Stomach (tissue), 9 donors: ENCODE data around the gene CENATAC. TPM values are rescaled to one million over a fixed set of nuclear protein-coding genes. Genes with fewer than 3 reads are reported as not detected.

ENCODE experiments used
- DNase-seq, 2 donors: peaks; one replicate each; pipeline versions ENCODE4 v3.0.0 to v3.0.0-alpha.2; 2013 to 2019
- H3K27ac ChIP-seq, 5 donors: fragments of 200-600 bp in 4 of 5; sonication (generic) in 4 of 5; one replicate each; pipeline ENCODE4 v1.5.1; 2013 to 2019; ENCODE audit warnings: mild to moderate bottlenecking in 1 of 5, moderate library complexity in 1 of 5
- H3K27me3 ChIP-seq, 3 donors: fragments of 200-600 bp; sonication (generic); one replicate each; pipeline ENCODE4 v1.5.1; 2017 to 2019; ENCODE audit warnings: mixed run types in 1 of 3
- H3K36me3 ChIP-seq, 4 donors: fragments of 200-600 bp; sonication (generic); 1 replicate in 3 of 4; 2 replicates in 1 of 4; pipeline ENCODE4 v1.5.1; 2016 to 2019
- H3K4me1 ChIP-seq, 4 donors: fragments of 200-600 bp; sonication (generic); one replicate each; pipeline ENCODE4 v1.5.1; 2016 to 2019
- H3K4me3 ChIP-seq, 4 donors: fragments of 200-600 bp; sonication (generic) in 3 of 4; one replicate each; pipeline ENCODE4 v1.5.1; 2016 to 2019; ENCODE audit warnings: mild to moderate bottlenecking in 1 of 4
- H3K9me3 ChIP-seq, 4 donors: fragments of 200-600 bp; sonication (generic); one replicate each; pipeline ENCODE4 v1.5.1; 2016 to 2019
- EP300 ChIP-seq: sonication (generic); formaldehyde crosslinking; IDR thresholded peaks from one replicate; pipeline ENCODE4 v1.6.1; 2017; ENCODE audit warnings: antibody characterized with exemption
- POLR2A ChIP-seq, 4 donors: fragments of 450-650 bp; IDR thresholded peaks; one replicate each; pipeline ENCODE4 v1.6.1; 2016; ENCODE audit warnings: antibody characterized with exemption in 4 of 4, control low read depth in 2 of 4, mild to moderate bottlenecking in 1 of 4, moderate library complexity in 1 of 4
- POLR2AphosphoS5 ChIP-seq, 3 donors: sonication (generic); formaldehyde crosslinking; IDR thresholded peaks; one replicate each; pipeline ENCODE4 v1.6.1; 2016; ENCODE audit warnings: antibody characterized with exemption in 3 of 3
- WGBS, 5 donors: extraction: QIAGEN DNeasy Blood & Tissue Kit in 3 of 5; methylation state at CpG; one replicate each; pipeline versions ENCODE4 v1.1.5 to v1.1.7; 2013 to 2018; 5-methylcytosine and 5-hydroxymethylcytosine counted together
- intact Hi-C: fragments of 100-400 bp; cut with DNase I; formaldehyde crosslinking; loops from one replicate; pipeline ENCODE4 v1.15.1; 2023; ENCODE audit warnings: low total_unique reads
- polyA plus RNA-seq, 3 donors: library from polyadenylated mRNA; stranded (reverse); fragments of 200-250 nt; gene quantifications; one replicate each; pipeline ENCODE4 v1.2.3, GENCODE V29; 2013
- total RNA-seq, 5 donors: library from RNA; depleted of rRNA; stranded (reverse); fragments of >200 nt; gene quantifications; one replicate each; pipeline versions ENCODE4 v1.1.0 to v1.2.3, GENCODE V29; 2014 to 2016
- TF ChIP-seq, protein P1 (sequence below), 7 experiments: fragments of 450-650 bp in 4 of 7; fragments of 200-600 bp in 3 of 7; sonication (generic) in 3 of 7; IDR thresholded peaks; one replicate each; pipeline ENCODE4 v1.5.1; 2016 to 2019; ENCODE audit warnings: antibody characterized with exemption in 7 of 7, control low read depth in 2 of 7, mild to moderate bottlenecking in 1 of 7
- donor health status: healthy with polysubstance abuse.
- donor health status: Bipolar disorder and iron deficiency.
- donor health status: healthy.

CENATAC gene
- total and polyA plus RNA-seq, 8 donors = 17.8 to 310 (median 50.0) TPM

GRCh38 chr11:119044708-119045107, 46.8 kb downstream of the CENATAC start:
- no peaks in the 10 kb centered on the region for H3K9me3 ChIP-seq
- 68 to 81% (median 76%) methylated on average over 6 of the region's 6 CpGs for WGBS, 5 donors
- peaks cover 50 to 58% (median 55%) of the 10 kb centered on the region in 4 donors for H3K36me3 ChIP-seq
- no peak overlapping the region for H3K4me3 ChIP-seq
- TF ChIP-seq EP300 (no peak), POLR2A (IDR thresholded peaks at IDR 0.05) (no peak), POLR2AphosphoS5 (IDR thresholded peaks at IDR 0.05) (no peak)
- TF ChIP-seq, protein P1, sequence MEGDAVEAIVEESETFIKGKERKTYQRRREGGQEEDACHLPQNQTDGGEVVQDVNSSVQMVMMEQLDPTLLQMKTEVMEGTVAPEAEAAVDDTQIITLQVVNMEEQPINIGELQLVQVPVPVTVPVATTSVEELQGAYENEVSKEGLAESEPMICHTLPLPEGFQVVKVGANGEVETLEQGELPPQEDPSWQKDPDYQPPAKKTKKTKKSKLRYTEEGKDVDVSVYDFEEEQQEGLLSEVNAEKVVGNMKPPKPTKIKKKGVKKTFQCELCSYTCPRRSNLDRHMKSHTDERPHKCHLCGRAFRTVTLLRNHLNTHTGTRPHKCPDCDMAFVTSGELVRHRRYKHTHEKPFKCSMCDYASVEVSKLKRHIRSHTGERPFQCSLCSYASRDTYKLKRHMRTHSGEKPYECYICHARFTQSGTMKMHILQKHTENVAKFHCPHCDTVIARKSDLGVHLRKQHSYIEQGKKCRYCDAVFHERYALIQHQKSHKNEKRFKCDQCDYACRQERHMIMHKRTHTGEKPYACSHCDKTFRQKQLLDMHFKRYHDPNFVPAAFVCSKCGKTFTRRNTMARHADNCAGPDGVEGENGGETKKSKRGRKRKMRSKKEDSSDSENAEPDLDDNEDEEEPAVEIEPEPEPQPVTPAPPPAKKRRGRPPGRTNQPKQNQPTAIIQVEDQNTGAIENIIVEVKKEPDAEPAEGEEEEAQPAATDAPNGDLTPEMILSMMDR (IDR thresholded peaks at IDR 0.05) = no peak
- no peaks in the 10 kb centered on the region for H3K4me1 ChIP-seq
- no peaks in the 10 kb centered on the region for H3K27me3 ChIP-seq
- no peak overlapping the region for H3K27ac ChIP-seq
- DNase-seq = no peak
- intact Hi-C loops = no loop called here

- H3K4me3 ChIP-seq = no peak overlapping the region
- H3K36me3 ChIP-seq = peaks cover 63 to 75% (median 73%) of the 10 kb centered on the region in 4 donors
- WGBS, 5 donors = 85 to 98% (median 94%) methylated on average over 3 to 6 of the region's 6 CpGs
- no peak for DNase-seq
- no peaks in the 10 kb centered on the region for H3K9me3 ChIP-seq
- no peaks in the 10 kb centered on the region for H3K27me3 ChIP-seq
- TF ChIP-seq POLR2A (IDR thresholded peaks at IDR 0.05) (no peak), EP300 (no peak), POLR2AphosphoS5 (IDR thresholded peaks at IDR 0.05) (no peak)
- TF ChIP-seq, protein P1 (IDR thresholded peaks at IDR 0.05) = no peak
- no peaks in the 10 kb centered on the region for H3K4me1 ChIP-seq
- no peak overlapping the region for H3K27ac ChIP-seq
- intact Hi-C loops = no loop called here
These were observed 48.6 kb downstream of the CENATAC start for GRCh38 chr11:119046489-119046888.

- intact Hi-C loops = no loop called here
- no peaks in the 10 kb centered on the region for H3K4me1 ChIP-seq
- H3K4me3 ChIP-seq = no peak overlapping the region
- TF ChIP-seq POLR2AphosphoS5 (IDR thresholded peaks at IDR 0.05) = no peak
- TF ChIP-seq, protein P1 (IDR thresholded peaks at IDR 0.05) = no peak
- H3K27ac ChIP-seq = no peak overlapping the region
- DNase-seq = no peak
- peaks cover 70 to 82% (median 80%) of the 10 kb centered on the region in 4 donors for H3K36me3 ChIP-seq
- H3K9me3 ChIP-seq = no peaks in the 10 kb centered on the region
- 86 to 90% (median 88%) methylated on average over 6 of the region's 6 CpGs for WGBS, 5 donors
- H3K27me3 ChIP-seq = no peaks in the 10 kb centered on the region
These were observed 49.3 kb downstream of the CENATAC start for GRCh38 chr11:119047205-119047604.

DNA sequence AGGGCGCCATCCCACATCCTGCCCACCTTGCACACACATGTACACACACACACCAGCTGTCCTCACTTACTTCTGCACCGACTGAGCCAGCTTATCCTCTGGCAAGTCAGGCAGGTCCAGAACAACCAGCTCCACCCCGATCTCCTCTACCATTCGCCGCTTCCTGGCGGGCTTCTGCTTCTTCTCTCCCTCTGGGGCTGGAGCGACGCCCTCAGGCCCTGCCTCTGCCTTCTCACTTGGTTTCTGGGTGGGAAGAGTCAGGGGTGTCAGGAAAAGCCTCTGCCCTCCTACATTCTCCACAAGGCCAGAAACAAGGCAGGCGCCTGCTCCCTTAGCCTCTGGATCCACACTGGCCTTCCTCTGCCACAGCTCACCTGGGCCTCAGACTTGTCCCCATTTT, 50.7 kb downstream of the CENATAC start:
- TF ChIP-seq POLR2AphosphoS5 (IDR thresholded peaks at IDR 0.05) (no peak), EP300 (no peak), POLR2A (IDR thresholded peaks at IDR 0.05) (no peak)
- TF ChIP-seq, protein P1 (IDR thresholded peaks at IDR 0.05) = no peak
- no peak overlapping the region for H3K27ac ChIP-seq
- no peaks in the 10 kb centered on the region for H3K9me3 ChIP-seq
- no peak for DNase-seq
- peaks cover 83 to 97% (median 95%) of the 10 kb centered on the region in 4 donors for H3K36me3 ChIP-seq
- H3K4me3 ChIP-seq = no peak overlapping the region
- H3K4me1 ChIP-seq = no peaks in the 10 kb centered on the region
- intact Hi-C loops = no loop called here
- 94 to 96% (median 95%) methylated on average over 9 of the region's 9 CpGs for WGBS, 5 donors
- no peaks in the 10 kb centered on the region for H3K27me3 ChIP-seq
